ENCODE measurements around the gene CCL3.
"Not testable (repeated sequence)": the region's sequence is repeated elsewhere in the genome, so short reads cannot be mapped to it uniquely, and the experiment has no call there.

DNA sequence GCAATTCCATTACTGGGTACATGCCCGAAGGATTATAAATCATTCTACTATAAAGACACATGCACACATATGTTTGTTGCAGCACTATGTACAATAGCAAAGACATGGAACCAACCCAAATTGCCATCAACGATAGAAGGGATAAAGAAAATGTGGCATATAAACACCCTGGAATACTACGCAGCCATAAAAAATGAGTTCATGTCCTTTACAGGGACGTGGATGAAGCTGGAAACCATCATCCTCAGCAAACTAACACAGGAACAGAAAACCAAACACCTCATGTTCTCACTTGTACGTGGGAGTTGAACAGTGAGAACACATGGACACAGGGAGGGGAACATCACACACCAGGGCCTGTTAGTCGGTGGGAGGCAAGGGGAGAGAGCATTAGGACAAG, 31.2 kb upstream of the CCL3 start:
- TF ChIP-seq, protein P1, sequence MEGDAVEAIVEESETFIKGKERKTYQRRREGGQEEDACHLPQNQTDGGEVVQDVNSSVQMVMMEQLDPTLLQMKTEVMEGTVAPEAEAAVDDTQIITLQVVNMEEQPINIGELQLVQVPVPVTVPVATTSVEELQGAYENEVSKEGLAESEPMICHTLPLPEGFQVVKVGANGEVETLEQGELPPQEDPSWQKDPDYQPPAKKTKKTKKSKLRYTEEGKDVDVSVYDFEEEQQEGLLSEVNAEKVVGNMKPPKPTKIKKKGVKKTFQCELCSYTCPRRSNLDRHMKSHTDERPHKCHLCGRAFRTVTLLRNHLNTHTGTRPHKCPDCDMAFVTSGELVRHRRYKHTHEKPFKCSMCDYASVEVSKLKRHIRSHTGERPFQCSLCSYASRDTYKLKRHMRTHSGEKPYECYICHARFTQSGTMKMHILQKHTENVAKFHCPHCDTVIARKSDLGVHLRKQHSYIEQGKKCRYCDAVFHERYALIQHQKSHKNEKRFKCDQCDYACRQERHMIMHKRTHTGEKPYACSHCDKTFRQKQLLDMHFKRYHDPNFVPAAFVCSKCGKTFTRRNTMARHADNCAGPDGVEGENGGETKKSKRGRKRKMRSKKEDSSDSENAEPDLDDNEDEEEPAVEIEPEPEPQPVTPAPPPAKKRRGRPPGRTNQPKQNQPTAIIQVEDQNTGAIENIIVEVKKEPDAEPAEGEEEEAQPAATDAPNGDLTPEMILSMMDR (IDR thresholded peaks at IDR 0.05), result not testable (repeated sequence)
- not testable (repeated sequence) for TF ChIP-seq POLR2A (IDR thresholded peaks at IDR 0.05)

All from Peyer's patch (tissue), 4 donors.